Measurements from ENCODE around the gene COLGALT1.
"Not testable (repeated sequence)": the region's sequence is repeated elsewhere in the genome, so short reads cannot be mapped to it uniquely, and the experiment has no call there.

The COLGALT1 gene

DNA sequence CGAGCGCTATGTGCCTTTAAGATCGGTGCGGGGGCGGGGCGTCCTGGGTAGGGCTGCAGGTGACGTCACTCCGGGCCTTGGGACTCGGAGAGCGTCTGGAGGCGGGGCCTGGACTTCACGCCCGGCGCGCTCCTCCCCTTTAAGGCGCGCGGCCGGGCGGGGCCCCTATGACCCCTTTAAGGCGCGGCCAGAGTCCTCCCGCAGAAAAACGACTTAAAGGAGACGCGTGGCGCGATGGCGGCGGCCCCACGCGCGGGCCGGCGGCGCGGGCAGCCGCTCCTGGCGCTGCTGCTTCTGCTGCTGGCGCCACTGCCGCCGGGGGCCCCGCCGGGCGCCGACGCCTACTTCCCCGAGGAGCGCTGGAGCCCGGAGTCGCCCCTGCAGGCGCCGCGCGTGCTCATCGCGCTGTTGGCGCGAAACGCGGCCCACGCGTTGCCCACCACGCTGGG lies at the start of gene COLGALT1:
Gene COLGALT1, plus strand, starts transcription at position 170 of the 449 bp plus-strand sequence. Its CDS starts 65 bp downstream, at position 235.
- DNase-seq, result peak; percentile 95 to 97 (median 95)

DNA sequence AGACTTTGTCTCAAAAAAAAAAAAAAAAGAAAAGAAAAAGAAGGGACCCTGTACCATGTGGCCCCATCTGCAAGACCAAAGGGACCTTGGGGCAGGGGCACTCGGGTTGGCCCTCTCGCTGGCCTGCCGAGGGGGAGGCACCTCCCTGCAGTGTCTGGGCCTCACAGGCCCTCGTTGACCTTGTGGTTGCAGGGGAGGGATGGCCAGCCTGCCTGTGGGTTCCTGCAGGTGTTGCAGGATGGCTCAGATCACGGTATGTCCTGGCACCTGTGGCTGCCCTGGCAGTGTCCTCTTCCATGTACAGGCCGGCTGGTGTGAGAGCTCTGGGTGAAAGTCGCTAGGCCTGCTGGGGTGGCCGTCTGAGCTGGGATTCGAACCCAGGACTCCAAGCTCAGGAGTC lies 48.7 kb upstream of the COLGALT1 start:
- DNase-seq, result no peak

DNA sequence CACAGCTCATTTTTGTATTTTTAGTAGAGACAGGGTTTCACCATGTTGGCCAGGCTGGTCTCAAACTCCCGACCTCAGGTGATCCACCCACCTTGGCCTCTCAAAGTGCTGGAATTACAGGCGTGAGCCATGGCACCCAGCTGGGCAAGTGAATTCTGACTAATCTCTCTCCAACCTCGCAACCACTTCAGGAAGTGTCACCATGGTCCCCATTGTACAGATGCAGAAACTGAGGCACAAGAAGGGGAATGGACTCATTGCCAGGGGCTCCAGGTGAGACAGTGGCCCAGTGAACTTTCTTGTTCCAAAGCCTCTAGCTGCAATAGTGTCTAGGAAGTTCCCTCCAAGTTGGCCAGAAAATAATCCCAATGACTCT lies 46.9 kb upstream of the COLGALT1 start:
- not testable (repeated sequence) for DNase-seq

DNA sequence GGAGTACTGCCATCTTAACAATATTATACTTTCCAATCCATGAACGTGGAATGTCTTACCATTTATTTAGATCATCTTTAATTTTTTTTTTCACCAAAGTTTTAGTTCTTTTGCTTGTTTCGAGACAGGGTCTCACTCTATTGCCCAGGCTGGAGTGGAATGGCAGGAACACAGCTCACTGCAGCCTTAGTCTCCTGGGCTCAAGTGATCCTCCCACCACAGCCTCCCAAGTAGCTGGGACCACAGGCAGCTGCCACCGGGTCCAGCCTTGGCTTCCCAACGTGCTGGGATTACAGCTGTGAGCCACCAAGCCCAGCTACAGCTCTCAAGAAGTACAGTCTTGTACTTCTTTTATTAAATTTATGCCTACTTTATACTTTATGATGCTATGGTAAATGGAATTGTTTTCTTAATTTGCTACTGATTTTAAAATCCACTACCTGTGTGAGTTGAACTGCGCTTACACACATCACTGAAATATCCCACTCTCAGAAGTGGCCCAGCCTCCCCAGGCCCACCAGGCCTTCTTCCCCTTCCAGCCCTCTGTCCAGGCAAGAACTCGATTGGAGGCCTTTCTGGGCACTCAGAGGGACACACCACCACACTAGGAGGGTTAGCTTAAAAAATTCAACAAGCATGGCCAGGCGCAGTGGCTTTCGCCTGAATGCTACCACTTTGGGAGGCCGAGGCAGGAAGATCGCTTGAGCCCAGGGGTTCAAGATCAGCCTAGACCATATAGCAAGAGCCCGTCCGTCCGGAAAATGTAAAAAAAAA lies 45.0 kb upstream of the COLGALT1 start:
- DNase-seq, result peak in 1 of 3 experiments; percentile 22

DNA sequence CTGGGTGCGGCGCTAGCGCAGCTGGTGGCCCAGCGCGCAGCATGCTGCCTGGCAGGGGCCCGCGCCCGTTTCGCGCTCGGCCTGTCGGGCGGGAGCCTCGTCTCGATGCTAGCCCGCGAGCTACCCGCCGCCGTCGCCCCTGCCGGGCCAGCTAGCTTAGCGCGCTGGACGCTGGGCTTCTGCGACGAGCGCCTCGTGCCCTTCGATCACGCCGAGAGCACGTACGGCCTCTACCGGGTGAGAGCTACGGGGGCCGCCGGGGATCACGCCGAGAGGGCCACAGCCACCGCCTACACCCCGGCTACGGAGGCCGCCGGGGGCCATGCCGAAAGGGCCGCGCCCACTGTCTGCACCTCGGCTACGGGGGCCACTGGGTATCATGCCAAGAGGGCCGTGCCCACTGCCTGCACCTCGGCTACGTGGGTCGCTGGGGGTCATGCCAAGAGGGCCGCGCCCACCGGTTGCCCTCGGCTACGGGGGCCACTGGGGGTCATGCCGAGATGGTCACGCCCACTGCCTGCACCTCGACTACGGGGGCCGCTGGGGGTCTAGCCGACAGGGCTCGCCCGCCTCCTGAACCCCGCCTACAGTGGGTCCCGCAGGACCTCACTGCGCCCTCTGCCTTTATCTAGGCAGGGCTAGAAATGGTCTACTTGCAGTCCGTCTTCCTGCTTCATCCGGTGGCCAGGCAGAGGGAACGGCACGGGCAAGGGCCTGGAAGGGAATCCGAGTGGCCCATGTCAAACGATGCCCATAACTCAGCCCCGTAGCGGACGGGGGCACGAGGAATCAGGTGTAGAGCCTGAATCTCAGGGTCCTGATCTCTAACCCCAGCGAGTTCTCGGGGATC lies 43.5 kb upstream of the COLGALT1 start:
- peak; percentile 37 to 95 (median 94) for DNase-seq

DNA sequence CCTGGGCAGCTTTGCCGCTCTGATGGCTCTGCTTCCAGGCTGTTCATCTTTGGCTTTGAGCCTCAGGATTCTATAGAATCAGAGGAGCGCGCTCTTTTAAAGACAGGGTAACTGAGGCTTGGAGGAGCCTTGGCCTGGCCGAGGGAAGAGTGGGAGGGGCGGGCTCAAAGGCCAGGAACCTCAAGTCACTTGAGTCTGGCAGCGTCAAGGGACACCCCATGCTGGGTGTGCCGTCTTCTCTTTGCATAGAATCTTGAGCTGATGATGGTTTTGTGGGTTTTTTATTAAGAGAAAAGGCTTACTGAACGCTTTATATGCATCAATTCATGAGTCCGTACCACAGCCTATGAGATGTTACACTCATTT lies 42.9 kb upstream of the COLGALT1 start:
- no peak for DNase-seq

DNA sequence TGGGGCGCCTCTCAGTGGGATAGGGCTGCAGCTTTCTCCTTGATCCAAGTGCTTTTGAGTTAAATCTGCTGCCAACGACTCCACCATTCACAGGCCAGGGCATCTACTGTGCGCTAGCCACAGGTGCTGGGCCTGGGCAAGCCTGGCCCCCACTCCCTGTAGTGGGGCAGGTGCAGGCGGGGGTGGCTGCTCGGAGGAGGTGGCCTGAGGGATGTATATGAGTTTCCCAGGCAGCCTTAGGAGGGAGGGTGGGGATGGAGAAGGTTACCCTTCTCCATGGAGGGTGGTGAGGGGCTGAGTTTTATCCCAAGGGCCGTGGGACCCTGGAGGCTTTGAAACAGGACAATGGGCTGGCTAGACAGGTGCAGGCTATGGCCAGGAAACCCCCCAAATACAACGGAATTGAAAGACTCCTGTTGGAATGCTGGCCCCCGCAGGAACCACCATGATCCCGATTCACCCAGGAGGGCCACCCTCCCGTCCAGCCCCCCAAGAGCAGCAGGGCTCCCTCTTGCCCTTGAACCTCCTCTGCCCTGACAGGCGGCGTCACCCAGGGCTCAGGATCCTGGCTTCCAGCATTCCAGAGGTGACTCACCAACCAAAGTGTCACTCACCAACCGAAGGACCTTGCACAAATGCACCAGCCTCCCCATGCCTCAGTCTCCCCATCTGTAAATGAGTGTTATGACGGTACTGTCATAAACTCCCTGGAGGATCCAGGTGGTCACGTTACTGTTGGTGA lies 39.9 kb upstream of the COLGALT1 start:
- no peak for DNase-seq

DNA sequence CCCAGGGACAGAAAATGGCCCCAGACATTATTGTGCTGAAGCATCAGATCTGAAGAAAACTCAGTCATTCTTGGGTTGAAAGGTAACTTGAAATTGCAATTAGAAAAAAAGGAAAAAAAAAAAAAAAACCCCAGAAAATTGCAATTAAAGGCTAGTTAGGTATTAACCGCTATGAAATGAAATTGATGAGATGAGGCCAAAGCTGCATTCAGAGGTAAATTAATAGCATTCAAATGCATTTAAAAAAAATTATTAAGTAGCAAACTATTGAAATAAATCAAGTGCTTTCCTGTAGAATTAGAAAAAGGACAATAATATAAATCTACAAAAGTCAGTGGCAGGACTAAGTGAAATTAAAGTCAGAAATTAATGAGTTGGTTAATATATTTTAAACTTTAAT lies 37.6 kb upstream of the COLGALT1 start:
- DNase-seq, result no peak

DNA sequence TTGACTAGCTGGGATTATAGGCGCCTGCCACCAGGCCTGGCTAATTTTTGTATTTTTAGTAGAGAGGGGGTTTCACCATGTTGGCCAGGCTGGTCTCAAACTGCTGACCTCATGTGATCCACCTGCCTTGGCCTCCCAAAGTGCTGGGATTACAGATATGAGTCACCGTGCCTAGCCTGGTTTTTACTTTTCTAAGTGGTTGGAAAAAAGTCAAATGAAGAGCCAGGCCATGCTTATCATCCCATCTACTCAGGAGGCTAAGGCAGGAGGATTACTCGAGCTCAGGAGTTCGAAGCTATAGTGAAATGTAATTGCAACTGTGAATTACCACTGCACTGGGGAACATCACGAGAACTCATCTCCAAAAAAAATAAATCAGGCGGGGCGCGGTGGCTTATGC lies 36.8 kb upstream of the COLGALT1 start:
- DNase-seq, result not testable (repeated sequence)

DNA sequence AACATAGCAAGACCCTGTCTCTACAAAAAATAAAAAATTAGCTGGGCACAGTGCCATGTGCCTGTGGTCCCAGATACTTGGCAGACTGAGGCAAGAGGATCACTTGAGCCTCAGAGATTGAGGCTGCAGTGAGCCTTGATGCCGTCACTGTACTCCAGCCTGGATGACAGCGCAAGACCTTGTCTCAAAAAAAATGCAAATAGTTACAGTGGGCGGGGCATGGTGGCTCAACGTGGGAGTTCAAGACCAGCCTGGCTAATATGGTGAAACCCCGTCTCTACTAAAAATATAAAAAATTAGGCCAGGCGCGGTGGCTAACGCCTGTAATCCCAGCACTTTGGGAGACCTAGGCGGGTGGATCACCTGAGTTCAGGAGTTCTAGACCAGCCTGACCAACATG lies 35.5 kb upstream of the COLGALT1 start:
- no peak for DNase-seq

DNA sequence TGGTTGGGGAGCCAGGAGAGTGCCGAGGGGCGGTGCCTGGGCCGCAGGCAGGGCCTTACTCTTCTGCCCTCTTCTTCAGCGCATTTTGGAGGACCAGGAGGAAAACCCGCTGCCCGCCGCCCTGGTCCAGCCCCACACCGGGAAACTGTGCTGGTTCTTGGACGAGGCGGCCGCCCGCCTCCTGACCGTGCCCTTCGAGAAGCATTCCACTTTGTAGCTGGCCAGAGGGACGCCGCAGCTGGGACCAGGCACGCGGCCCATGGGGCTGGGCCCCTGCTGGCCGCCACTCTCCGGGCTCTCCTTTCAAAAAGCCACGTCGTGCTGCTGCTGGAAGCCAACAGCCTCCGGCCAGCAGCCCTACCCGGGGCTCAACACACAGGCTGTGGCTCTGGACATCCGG lies 34.6 kb upstream of the COLGALT1 start:
- DNase-seq, result no peak

DNA sequence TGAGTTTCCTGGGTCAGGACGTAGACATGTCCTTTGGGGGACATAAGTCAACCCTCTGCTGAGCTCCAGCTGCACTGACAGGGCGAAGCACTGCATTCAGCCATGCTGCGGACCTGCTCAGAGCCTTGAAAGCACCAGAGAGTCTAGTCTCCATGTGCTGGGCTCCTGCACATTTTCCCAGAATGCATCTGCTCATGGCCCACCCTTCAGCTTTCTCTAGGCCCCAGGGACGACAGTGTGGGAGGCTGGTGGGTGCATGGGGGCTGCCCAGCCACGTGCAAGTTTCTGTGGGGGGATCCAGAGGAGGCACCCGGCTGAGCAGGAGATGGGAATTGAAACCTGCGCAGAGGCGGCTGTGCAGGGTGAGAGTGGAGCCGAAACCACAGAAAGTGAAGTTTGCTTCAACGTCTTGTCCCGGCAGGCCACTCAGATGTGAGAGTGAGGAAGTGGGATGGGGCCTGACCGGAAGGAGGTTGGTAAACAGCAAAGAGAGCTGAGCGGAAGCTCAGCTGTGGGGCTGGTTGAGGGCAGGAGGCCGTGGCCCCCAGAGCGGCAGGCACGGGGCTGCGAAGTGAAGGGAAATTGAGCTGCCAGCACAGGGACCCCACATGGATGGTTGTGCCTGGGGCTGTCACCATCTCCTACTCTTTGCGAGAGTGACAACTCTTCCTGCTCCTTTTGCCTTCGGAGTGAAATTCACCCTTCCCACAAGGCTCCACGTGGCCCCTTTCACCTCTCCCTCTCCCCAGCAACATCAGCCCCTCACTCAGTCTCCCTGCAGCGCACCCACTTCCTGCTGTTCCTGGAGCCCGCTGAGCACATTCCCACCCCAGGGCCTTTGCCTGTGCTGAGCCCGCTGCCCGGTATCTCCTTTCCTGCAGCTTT lies 32.2 kb upstream of the COLGALT1 start:
- no peak for DNase-seq

DNA sequence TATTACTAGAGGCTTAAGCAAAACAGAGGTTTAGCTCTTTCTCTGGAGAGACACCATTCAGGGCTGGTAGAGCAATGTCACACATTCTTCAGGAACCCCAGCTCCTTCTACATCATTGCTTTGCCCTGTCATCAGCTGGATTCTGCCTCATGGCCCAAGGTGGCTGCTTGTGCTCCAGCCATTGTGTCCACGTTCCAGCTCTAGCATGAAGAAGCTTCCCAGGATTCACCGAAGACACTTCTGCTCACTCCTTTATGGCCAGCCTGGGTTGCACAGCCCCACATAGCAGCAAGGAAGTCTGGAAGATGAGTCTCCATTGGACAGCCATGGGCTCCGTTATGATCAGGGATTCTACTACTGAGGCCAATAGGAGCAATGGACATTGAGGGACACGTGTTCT lies 30.8 kb upstream of the COLGALT1 start:
- no peak for DNase-seq

DNA sequence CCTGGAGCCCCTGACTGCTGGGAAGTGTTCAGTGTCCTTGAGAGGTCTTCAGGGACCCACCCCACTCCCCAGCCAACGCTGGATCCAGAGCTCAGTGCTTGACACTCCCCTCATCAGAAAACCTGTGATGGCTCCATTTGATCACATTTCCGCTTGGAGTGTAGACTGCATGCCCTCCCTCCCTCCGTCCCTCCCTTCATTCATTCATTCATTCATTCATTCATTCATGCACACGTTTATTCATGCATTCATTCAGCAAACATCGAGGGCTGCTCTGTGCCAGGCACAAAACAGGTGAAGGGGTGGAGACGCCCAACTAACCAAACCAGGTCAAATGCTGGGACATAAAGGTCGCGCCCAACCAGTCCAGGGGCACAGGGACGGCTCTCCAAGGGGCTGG lies 30.3 kb upstream of the COLGALT1 start:
- DNase-seq, result no peak

DNA sequence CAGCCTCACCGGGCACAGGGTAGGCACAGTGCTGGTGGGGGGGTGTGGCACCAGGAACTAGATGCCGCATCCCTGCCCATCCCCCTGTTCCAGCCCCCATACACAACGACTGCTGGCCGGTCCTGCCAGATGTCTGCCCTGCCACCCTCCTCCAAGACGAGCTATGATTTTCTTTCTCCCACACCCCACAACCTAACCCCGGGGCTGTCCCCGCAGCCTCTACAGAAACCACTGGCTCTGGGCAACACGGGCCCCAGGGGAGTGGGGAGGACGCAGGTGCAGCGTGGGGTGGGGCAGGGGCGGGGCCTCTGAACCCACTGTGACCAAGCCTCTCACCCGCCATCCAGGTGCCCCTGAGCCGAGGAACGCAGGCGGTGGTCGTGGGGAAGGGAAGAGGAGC lies 28.5 kb upstream of the COLGALT1 start:
- peak in 2 of 3 experiments; percentile 3 to 4 for DNase-seq

DNA sequence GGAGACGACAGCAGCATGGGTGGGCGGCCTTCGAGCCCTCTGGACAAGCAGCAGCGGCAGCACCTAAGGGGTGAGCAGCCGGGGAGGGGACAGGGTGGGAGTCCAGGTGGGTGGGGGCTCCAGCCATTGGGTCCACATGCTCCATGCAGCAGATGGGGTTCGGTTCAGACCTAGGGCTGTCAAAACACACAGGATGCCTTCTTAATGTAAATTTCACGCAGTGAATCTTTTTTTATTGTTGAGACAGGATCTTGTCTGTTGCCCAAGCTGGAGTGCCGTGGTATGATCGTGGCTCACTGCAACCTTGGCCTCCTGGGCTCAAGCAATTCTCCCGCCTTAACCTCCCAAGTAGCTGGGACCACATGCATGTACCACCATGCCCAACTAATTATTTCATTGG lies 28.1 kb upstream of the COLGALT1 start:
- DNase-seq, result no peak

DNA sequence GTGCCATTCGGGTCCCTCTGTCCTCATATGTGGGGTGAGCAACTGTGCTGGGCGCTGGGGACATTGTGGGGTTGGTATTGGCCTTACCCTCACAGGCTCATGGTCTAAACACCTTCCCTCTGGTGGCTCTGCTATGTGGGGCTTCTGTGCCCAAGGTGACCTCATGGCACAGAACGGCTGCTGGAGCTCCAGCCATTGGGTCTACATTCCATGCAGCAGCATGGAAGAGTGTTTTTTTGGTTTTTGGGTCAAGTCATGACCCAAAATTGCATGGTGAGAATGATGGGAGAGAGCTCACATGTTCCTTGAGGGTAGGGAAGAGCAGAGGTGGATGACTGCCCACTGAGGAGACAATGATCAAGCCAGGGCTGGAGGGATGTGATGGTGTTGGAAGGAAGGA lies 26.8 kb upstream of the COLGALT1 start:
- DNase-seq, result no peak

DNA sequence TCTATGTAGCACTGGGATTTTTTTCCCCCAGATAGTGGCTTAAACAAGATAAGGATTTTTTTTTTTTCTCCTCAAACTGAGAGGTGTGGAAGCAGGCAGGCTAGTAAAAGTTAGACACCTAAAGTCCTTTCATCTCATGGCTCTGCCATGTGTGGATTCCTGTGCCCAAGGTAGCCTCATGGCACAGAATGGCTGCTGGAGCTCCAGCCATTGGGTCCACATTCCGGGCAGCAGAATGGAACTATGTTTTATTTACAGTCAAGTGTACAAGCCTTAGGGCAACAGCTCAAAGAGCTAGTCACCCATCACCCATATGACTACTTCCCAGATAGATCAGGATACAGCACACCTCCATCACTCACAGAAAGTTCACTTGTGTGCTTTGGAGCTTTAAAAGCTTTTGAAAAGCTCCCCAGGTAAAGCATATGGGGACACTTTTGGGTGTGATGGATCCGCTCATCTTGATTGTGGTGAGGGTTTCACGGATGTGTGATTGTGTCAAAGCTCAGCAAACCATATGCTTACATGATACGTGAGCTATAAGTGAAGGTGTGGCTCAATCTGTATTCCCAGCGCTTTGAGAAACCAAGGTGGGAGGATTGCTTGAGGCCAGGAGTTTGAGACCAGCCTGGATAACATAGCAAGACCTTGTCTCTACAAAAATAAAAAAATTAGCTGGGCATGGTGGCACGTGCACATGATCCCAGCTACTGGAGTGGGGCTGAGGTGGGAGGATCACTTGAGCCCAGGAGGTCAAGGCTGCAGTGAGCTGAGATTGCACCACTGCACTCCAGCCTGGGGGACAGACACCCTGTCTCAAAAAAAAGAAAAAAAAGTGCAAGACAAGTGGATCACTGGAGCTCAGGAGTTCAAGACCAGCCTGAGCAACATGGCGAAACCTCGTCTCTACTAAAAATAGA lies 25.9 kb upstream of the COLGALT1 start:
- no peak for DNase-seq

DNA sequence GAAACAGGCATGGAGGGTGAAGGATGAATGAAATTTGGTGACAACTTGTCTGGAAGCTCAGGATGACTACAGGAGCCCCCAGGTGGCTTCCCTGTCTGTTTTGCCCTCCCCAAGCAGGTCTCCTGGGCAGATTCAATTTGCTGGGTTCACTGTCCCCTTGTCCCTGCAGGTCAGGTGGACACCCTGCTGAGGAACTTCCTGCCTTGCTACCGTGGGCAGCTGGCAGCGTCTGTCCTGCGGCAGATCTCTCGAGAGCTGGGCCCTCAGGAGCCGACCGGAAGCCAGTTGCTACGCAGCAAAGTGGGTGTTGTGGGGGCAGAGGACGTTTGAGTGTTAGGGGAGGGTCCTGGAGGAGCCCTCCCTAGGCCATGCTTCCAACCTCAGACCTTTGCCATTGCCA lies 24.9 kb upstream of the COLGALT1 start:
- DNase-seq, result peak in 2 of 3 experiments; percentile 78 to 92

DNA sequence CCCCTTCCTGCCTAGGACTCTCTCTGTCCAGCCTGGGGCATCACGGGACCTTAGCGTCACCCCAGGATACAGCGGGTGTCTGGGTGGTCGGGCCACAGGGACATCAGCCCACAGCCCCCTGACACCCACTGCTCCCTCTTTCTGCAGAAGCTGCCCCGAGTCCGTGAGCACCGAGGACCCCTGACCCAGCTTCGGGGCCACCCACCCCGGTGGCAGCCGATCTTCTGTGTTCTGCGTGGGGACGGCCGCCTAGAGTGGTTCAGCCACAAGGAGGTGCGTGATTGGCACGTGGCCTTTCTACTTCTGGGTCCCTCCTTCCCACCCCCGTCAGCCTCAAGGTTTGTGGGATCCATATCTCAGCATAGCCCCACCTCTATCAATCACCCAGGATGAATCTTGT lies 23.3 kb upstream of the COLGALT1 start:
- DNase-seq, result no peak

DNA sequence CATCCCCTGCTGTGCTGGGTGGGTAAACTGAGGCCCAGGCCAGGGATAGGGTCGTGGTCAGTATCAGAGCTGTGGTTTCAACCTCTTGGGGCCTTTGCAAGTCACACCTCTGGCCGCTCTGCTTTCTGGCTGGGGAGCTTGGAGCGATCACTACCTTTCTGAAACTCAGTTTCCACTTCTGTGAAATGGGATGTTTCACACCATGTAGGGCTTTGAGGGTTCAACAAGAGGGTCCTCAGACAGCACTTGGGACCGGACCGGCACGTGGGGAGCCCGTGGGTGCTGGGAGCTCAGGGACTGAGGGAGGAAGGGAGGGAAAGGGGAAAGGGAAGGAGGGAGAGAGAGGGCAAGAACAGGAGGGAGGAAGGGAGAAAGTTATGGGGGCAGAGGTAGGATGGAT lies 22.9 kb upstream of the COLGALT1 start:
- DNase-seq, result no peak

All from NCI-H1417 (cell line).